AG04450 (cell line): ENCODE data around the gene TRAF7. TPM values are rescaled to one million over a fixed set of nuclear protein-coding genes. Genes with fewer than 3 reads are reported as not detected.

ENCODE experiments used
- CTCF ChIA-PET: fragments of 300-600, 350-600 bp; formaldehyde crosslinking; extraction: SDS; loops from one replicate; lab custom pipeline; 2022; ENCODE audit warnings: antibody characterized with exemption, inconsistent platforms; lab: Charles Lee
- POLR2A ChIA-PET: fragments of 350-600 bp; formaldehyde crosslinking; extraction: SDS; loops from one replicate; lab custom pipeline; 2021; ENCODE audit warnings: antibody characterized with exemption, inconsistent platforms; lab: Yijun Ruan, JAX
- DNase-seq: peaks from one replicate; pipeline ENCODE4 v3.0.0-alpha.2; 2011; ENCODE audit warnings: low read depth, low spot score
- H3K27ac ChIP-seq: one replicate; pipeline ENCODE4 v1.5.1; 2012; ENCODE audit warnings: low read depth, low read length, control low read depth
- H3K27me3 ChIP-seq: one replicate; pipeline ENCODE4 v1.6.0; 2012; ENCODE audit warnings: low read length; ENCODE audit not compliant: control insufficient read depth, insufficient read depth
- H3K4me3 ChIP-seq: 2 replicates; pipeline ENCODE4 v1.5.1; 2011; ENCODE audit warnings: mild to moderate bottlenecking, low read depth, low read length, control low read depth
- H3K9me3 ChIP-seq: 2 replicates; pipeline ENCODE4 v1.5.1; 2012; ENCODE audit warnings: low read length; ENCODE audit not compliant: control insufficient read depth, insufficient read depth
- CTCF ChIP-seq: IDR thresholded peaks from 2 replicates; pipeline ENCODE4 v1.5.1; 2011; ENCODE audit warnings: low read depth, low read length, control low read depth, inconsistent platforms
- polyA plus RNA-seq: library from polyadenylated mRNA; depleted of rRNA; stranded (reverse); fragments of >200 nt; gene quantifications from 2 replicates; pipeline ENCODE4 v1.2.3, GENCODE V29; 2011

Gene TRAF7
- polyA plus RNA-seq, 1 experiment = 35.2 TPM

- ChIA-PET CTCF (no interaction called here), POLR2A (interaction anchor here (1.3 kb wide), 1 partner anchor 31 kb away, joined by 4 read pairs; the partner anchor contains the start of gene TRAF7)
- Histone ChIP-seq H3K27ac (no peak overlapping the region), H3K4me3 (no peak overlapping the region), H3K9me3 (no peaks in the 10 kb centered on the region; the same call in 1 of the 2 replicates), H3K27me3 (peaks cover 2% of the 10 kb centered on the region)
- DNase-seq = no peak
- no peak for TF ChIP-seq CTCF
These were observed 30.5 kb downstream of the TRAF7 start for GRCh38 chr16:2186064-2186463.

DNA sequence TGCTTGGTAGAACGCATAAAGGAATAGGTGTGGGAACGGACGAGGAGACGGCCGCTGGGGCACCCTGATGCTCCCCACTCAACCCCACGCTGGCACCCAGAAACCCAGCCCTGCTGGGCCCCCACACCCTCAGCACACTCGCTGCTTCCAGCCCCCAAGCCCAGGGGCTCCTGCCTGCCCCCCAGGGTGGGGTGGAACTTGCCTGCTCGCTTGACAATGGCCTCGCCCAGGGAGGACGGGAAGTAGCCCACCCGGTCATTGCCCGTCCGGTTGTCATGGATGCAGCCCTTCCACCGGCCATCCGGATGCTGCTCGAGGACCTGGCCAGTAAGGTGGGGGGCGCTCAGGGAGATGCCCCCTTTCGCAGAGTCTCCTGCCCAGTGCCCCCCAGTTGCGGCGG, 30.9 kb downstream of the TRAF7 start:
- Histone ChIP-seq H3K4me3 (no peak overlapping the region), H3K27me3 (peaks cover 2% of the 10 kb centered on the region), H3K27ac (no peak overlapping the region), H3K9me3 (no peaks in the 10 kb centered on the region; the same call in 1 of the 2 replicates)
- no peak for DNase-seq
- POLR2A ChIA-PET = no interaction called here
- CTCF ChIA-PET = no interaction called here
- no peak for TF ChIP-seq CTCF

DNA sequence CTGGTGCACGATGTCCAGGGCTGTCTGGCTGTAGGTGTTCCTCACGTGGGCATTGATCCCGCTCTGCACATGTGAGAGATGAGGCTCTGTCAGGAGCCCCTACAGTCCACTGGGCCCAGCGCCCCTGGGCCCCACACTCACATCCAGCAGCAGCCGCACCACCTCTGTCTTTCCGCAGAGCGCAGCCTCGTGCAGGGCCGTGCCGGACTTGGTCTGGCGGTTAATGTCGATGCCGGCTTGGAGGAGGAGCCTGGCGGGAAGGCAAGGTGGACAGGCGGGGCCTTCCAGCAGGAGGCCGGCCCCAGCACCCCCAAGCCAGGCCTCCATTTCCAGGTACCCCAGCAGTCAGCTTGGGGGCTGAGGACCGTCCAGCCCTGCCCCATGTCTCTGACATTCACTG, 31.6 kb downstream of the TRAF7 start:
- no peaks in the 10 kb centered on the region; the same call in 1 of the 2 replicates for H3K9me3 ChIP-seq
- H3K4me3 ChIP-seq = no peak overlapping the region
- no peak for TF ChIP-seq CTCF
- ChIA-PET POLR2A (interaction anchor here (0.6 to 1.4 kb wide), 2 partner anchors 20 to 32 kb away, joined by 3 to 14 read pairs; partner anchors contain the start of gene TRAF7), CTCF (no interaction called here)
- H3K27ac ChIP-seq = no peak overlapping the region
- DNase-seq = no peak
- peaks cover 2% of the 10 kb centered on the region for H3K27me3 ChIP-seq

DNA sequence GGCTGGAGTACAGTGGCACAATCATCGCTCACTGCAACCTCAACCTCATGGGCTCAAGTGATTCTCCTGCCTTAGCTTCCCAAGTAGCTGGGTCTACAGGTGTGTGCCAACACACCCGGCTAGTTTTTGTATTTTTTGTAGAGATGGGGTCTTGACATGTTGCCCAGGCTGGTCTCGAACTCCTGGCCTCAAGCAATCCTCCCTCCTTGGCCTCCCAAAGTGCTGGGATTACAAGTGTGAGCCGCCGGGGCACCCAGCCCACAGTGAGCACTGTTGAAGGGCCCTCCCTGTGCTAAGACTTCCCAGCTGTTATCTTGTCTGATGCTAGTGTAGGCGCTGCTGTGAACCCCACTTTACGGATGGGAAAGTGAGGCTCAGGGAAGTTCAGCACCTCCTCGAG, 32.8 kb downstream of the TRAF7 start:
- POLR2A ChIA-PET = interaction anchor here (0.7 to 1.4 kb wide), 2 partner anchors 33 to 259 kb away, joined by 8 to 14 read pairs; partner anchors contain the start of gene TRAF7
- CTCF ChIA-PET = no interaction called here
- no peaks in the 10 kb centered on the region; the same call in 1 of the 2 replicates for H3K9me3 ChIP-seq
- H3K27me3 ChIP-seq = peaks cover 5% of the 10 kb centered on the region
- no peak overlapping the region for H3K4me3 ChIP-seq
- H3K27ac ChIP-seq = no peak overlapping the region
- no peak for TF ChIP-seq CTCF
- no peak for DNase-seq

DNA sequence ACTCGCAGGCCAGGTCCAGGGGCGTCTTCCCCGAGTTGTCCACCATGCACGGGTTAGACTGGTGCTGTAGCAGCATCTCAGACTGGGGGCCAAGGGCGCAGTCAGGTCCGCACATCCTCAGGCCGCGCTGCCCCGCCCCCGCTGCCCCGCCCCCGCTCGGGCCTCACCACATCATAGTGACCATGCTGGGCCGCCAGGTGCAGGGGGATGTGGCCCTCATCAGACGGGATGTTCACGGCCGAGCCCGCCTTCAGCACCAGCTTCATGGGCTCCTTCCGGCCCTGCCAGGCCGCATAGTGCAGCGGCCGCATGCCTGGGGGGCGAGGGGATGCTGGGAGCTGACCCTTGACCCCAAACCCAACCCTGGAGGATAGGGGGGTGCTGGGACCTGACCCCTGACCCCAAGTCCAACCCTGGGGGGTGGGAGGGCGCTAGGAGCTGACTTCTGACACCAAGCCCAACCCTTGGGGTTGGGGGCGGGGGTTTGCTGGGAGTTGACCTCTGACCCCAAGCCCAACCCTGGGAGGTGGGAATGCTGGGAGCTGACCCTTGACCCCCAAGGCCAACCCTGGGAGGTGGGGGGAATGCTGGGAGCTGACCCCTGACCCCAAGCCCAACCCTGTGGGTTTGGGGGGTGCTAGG, 33.8 kb downstream of the TRAF7 start:
- POLR2A ChIA-PET = interaction anchor here (1.7 kb wide), 1 partner anchor 34 kb away, joined by 5 read pairs; the partner anchor contains the start of gene TRAF7
- CTCF ChIA-PET = no interaction called here

More for the DNA sequence above, 33.8 kb downstream of the TRAF7 start:
- DNase-seq = no peak
- H3K27ac ChIP-seq = no peak overlapping the region
- no peaks in the 10 kb centered on the region; the same call in 1 of the 2 replicates for H3K9me3 ChIP-seq
- peaks cover 13% of the 10 kb centered on the region for H3K27me3 ChIP-seq
- no peak for TF ChIP-seq CTCF
- H3K4me3 ChIP-seq = no peak overlapping the region
